ENCODE measurements around the gene PPCS.
"Not testable (repeated sequence)": the region's sequence is repeated elsewhere in the genome, so short reads cannot be mapped to it uniquely, and the experiment has no call there.

PPCS gene

DNA sequence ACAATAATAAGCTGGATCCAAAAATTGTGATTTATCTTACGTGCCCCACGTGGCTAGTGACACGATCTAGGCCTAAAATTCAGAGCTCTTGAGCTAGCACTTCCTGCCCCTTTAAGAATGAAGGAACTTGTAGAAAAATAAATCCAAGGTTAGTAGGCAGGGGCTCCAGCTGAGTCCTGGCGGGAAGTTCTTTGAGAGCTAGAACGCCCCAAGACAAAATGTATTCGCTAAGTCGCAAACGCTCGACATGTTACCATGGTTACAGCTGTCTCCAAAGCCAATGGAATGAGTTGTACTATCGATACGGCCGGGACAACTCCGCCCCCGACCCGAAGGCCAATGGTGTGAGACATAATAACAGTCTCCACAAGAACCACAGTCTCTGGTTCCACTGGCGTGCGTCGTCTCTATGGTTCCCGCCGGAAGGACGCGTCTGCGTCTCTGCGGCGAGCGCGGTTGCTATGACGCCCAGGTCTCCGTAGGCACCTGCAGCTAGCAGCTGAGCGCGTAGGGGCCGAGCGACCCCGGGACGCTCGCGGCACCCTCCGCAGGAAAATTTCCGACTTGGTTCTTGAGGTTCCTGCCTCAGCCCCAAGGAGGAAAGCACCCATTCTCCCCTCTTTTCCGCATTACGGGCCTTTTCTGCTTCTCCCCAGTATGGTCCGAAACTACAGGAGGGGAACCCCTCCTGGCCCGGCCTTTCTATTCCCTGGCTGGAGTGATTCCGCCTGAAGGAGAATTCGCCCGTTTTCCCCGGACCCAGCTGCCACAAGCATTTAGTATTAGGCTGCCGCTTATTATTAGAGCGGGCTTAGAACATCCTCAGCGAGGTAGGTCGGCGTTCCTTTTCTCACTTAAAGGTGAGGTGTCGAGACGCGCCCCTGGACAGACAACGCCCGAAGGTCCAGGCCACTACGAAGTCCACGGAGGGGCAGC lies 6.8 kb downstream of the PPCS start, which contains the start of gene CCDC30:
CCDC30 (plus strand) TSS at position 459 of the 936 bp plus-strand sequence. CDS start 17,266 bp downstream, outside the sequence.
- no peak for TF ChIP-seq CTCF (IDR thresholded peaks at IDR 0.05; ENCODE audit: control insufficient read depth, extremely low read depth, insufficient read depth)
- DNase-seq (ENCODE audit: low read depth) = peak; percentile 98
- peak within 1 kb of the TSS; percentile 89 for H3K4me3 ChIP-seq (ENCODE audit: low read depth, low read length)

DNA sequence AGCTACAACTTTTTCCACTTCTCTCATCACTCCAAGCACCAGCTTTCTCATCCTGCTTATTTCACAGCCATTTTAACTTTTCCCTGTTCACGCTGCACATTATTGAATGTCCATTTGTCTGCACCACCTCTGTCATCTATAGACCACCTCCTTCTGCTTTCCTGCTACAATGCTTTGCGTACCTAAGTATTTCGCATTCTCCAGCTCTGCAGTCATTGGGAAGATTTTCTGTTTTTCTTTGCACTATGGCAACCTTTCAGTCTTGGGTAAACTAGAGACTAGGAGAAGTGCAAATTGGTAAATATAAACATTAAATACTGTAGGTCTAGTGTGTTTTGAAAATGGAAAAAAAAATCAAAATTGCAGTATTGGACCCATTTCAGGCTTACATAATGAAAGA lies 7.6 kb downstream of the PPCS start:
- no peak for DNase-seq (ENCODE audit: low read depth)
- peak overlapping the region; percentile 89 for H3K4me3 ChIP-seq (ENCODE audit: low read depth, low read length)
- TF ChIP-seq CTCF (IDR thresholded peaks at IDR 0.05; ENCODE audit: control insufficient read depth, extremely low read depth, insufficient read depth) = no peak

DNA sequence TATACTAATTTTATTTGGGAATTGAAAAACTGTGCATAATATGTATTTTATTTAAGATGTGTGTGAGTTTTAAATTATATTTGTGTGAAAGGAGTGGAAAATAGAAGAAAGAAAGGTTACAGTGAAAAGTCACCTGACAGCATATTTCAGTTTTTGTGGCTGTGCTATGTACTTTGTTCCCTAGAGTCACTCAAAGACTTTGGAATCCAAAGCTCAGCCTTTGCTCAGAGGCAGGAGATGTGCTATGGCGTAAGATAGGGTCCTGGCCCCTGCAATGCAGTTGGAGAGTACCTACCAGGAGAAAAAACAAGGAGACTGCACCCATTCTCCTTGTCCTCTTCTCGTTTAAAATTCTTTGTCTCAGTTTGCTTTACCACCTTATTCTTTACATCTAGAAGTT lies 9.7 kb downstream of the PPCS start:
- DNase-seq (ENCODE audit: low read depth) = no peak
- no peak overlapping the region for H3K4me3 ChIP-seq (ENCODE audit: low read depth, low read length)
- no peak for TF ChIP-seq CTCF (IDR thresholded peaks at IDR 0.05; ENCODE audit: control insufficient read depth, extremely low read depth, insufficient read depth)

GRCh38 chr1:42469727-42470126 lies 13.4 kb downstream of the PPCS start:
- no peak for TF ChIP-seq CTCF (IDR thresholded peaks at IDR 0.05; ENCODE audit: control insufficient read depth, extremely low read depth, insufficient read depth)
- no peak overlapping the region for H3K4me3 ChIP-seq (ENCODE audit: low read depth, low read length)
- DNase-seq (ENCODE audit: low read depth) = no peak

GRCh38 chr1:42476605-42477004 lies 20.3 kb downstream of the PPCS start:
- no peak overlapping the region for H3K4me3 ChIP-seq (ENCODE audit: low read depth, low read length)
- no peak for DNase-seq (ENCODE audit: low read depth)
- no peak for TF ChIP-seq CTCF (IDR thresholded peaks at IDR 0.05; ENCODE audit: control insufficient read depth, extremely low read depth, insufficient read depth)

DNA sequence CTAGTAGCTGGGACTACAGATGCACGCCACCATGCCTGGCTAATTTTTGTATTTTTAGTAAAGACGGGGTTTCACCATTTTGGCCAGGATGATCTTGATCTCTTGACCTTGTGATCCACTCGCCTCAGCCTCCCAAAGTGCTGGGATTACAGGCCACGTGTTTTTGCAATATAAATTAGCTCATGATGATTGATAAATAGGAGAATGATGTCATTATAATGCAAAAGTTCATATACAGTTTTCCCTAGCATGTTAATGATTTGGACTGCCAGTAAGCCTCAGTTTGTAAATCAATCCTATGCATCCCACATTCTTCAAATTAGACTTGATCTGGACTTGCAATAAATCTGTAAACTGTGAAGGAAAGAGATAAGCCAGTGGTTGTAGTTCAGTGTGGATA lies 21.0 kb downstream of the PPCS start:
- H3K4me3 ChIP-seq (ENCODE audit: low read depth, low read length); DNase-seq (ENCODE audit: low read depth): not testable (repeated sequence)

- H3K4me3 ChIP-seq (ENCODE audit: low read depth, low read length) = no peak overlapping the region
- no peak for TF ChIP-seq CTCF (IDR thresholded peaks at IDR 0.05; ENCODE audit: control insufficient read depth, extremely low read depth, insufficient read depth)
- no peak for DNase-seq (ENCODE audit: low read depth)
These were observed 21.4 kb downstream of the PPCS start for GRCh38 chr1:42477775-42478174.
